Lung (tissue), 12 donors: ENCODE data around the gene SOCS7. TPM values are rescaled to one million over a fixed set of nuclear protein-coding genes. Genes with fewer than 3 reads are reported as not detected.

Source experiments
- ATAC-seq: fragments of 200-7000 bp; cut with Tn5 transposase; one replicate; pipeline ENCODE4 v1.9.1; 2020; ENCODE audit warnings: moderate number of reproducible peaks; ENCODE audit not compliant: insufficient read depth, low FRiP score
- DNase-seq, 3 donors: peaks; one replicate each; pipeline ENCODE4 v3.0.0-alpha.2; 2013 to 2017
- H3K27ac ChIP-seq, 2 donors: one replicate each; pipeline ENCODE4 v1.5.1; 2013; ENCODE audit warnings: mild to moderate bottlenecking in 2 of 2, moderate library complexity in 2 of 2, control low read depth in 1 of 2, inconsistent platforms in 1 of 2, low read depth in 1 of 2, low read length in 1 of 2
- H3K27me3 ChIP-seq, 3 donors: one replicate each; pipeline ENCODE4 v1.5.1; 2013; ENCODE audit warnings: low read length in 2 of 3; ENCODE audit not compliant: control insufficient read depth in 3 of 3, insufficient read depth in 3 of 3
- H3K36me3 ChIP-seq, 4 donors: one replicate each; pipeline ENCODE4 v1.5.1; 2013; ENCODE audit warnings: low read length in 4 of 4, mild to moderate bottlenecking in 1 of 4, moderate library complexity in 1 of 4; ENCODE audit not compliant: control insufficient read depth in 4 of 4, insufficient read depth in 4 of 4
- H3K4me1 ChIP-seq, 5 donors: one replicate each; pipeline ENCODE4 v1.5.1; 2013; ENCODE audit warnings: low read length in 5 of 5, mild to moderate bottlenecking in 2 of 5, moderate library complexity in 1 of 5; ENCODE audit not compliant: control insufficient read depth in 5 of 5, insufficient read depth in 5 of 5
- H3K4me3 ChIP-seq: one replicate; pipeline ENCODE4 v1.5.1; 2013; ENCODE audit warnings: mild to moderate bottlenecking, control low read depth, moderate library complexity
- H3K9ac ChIP-seq, 2 donors: one replicate each; pipeline ENCODE4 v1.5.1; 2013; ENCODE audit warnings: low read length in 2 of 2, control low read depth in 1 of 2; ENCODE audit not compliant: insufficient read depth in 1 of 2
- H3K9me3 ChIP-seq, 4 donors: one replicate each; pipeline ENCODE4 v1.5.1; 2013; ENCODE audit warnings: low read length in 3 of 4, mild to moderate bottlenecking in 1 of 4, moderate library complexity in 1 of 4; ENCODE audit not compliant: control insufficient read depth in 4 of 4, insufficient read depth in 3 of 4
- CTCF ChIP-seq: IDR thresholded peaks from 2 replicates; pipeline ENCODE4 v1.5.1; 2012; ENCODE audit warnings: mild to moderate bottlenecking; ENCODE audit errors: control extremely low read depth, extremely low read depth
- WGBS, 2 donors: extraction: QIAGEN DNeasy Blood & Tissue Kit; methylation state at CpG; one replicate each; pipeline ENCODE4 v1.1.7; 2013; 5-methylcytosine and 5-hydroxymethylcytosine counted together
- polyA plus RNA-seq, 2 donors: library from polyadenylated mRNA; stranded (reverse); fragments of 200-250 nt; gene quantifications; one replicate each; pipeline ENCODE4 v1.2.1, GENCODE V29; 2013
- total RNA-seq, 2 donors: library from RNA; depleted of rRNA in 1 of 2; stranded (reverse); fragments of >200 nt in 1 of 2; gene quantifications; one replicate each; pipeline ENCODE4 v1.2.1, GENCODE V29; 2014 to 2021
- donor health status: control.
- donor health status: control.
- donor health status: Bipolar disorder and iron deficiency.
- donor health status: healthy.
- donor health status: DM: yes; HTN: yes; CAD: no.

SOCS7 gene
- total and polyA plus RNA-seq, 4 donors = 6.5 to 23.6 (median 10.2) TPM

DNA sequence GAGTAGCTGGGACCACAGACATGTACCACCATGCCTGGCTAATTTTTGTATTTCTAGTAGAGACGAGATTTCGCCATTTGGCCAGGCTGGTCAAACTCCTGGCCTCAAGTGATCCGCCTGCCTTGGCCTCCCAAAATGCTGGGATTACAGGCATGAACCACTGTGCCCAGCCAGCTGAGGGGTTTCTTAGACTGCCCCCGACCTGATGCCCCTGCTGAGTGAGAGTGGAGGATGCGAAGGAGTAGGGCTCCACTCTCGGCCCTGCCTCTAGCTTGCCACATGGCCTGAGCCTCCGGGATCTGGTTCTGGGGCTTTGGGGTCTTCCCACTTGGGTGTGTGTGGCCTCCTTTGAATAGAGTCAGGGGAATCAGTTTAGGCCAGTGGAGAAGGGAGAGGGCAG, 18.9 kb upstream of the SOCS7 start:
- Histone ChIP-seq H3K9me3 (no peaks in the 10 kb centered on the region), H3K4me3 (no peak overlapping the region), H3K36me3 (no peaks in the 10 kb centered on the region), H3K27ac (no peak overlapping the region), H3K27me3 (no peaks in the 10 kb centered on the region), H3K4me1 (no peaks in the 10 kb centered on the region), H3K9ac (no peak overlapping the region)
- WGBS, 2 donors = 90 to 95% methylated on average over 7 of the region's 7 CpGs
- no peak for ATAC-seq
- no peak for DNase-seq
- TF ChIP-seq CTCF = no peak

DNA sequence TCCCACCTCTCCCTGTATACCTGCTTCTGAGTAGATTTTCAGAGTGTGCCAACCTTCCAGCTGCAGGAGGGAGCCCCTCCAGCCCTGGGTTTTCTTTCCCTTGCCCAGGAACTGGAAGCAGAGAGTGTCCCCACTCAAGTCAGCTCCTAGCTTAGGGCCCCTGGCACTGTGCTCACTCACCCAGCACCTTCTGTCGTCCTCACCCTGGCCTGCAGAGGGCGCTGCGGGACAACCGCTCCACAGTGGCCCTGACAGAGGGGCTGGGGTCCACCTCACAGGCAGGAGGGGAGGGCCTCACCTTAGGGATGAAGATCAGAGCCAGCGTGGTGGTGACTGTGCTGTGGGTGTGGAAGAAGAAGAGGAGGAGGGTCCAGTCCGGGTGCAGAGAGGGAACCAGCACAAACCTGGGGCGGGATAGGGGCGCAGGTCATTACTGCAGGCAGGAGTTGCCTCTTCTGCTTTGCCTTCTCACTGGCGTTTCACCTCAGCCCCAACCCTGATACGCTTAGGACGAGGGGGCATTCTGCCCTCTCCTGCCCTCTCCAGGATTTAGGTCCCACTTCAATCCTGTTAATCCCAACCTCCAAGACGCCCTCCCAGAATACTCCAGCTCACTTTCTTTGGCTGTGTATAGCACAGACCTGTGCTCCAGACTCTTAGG, 17.9 kb upstream of the SOCS7 start:
- DNase-seq = peak in 1 of 3 donors; percentile 30

DNA sequence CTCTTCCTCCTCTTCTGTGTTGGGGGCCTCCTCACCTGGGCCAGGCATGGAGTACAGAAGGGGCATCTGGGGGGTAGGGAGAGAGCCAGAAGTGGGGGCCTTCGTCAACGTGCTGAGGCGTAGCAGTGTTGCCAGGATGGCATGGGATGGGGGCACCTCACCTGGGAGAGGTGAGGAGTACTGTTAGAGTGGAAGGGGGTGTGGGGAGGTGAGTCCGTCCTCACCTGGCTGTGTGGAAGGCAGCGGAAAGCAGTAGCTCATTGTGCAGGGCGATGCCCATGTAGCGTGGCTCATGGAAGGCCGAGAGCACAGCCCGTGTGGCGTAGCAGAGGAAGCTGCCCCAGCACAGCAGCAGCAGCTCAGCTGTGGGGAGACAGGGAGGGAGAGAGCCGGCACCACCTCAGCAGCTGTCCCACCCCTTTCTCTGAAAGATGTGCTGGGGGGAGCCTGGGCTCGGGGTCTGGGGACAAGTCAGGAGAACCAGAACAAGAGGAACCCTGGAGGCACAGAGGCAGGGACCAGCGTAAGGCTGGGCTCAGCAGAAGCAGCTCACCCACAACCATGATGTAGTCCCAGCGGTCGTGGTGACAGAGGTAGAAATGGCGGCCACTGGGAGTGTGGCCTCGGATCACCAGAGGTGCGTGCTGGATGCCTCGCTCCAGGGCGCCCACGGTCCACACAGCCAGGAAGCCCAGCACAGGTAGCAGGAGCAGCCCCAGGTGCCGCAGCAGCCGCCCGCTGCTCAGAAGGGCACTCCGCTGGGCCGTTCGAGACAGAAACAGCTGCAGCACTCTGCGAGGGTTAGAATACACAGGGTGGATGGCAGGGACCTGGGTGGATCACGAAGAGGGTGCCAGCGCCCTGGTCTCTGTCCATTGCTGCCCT, 16.9 kb upstream of the SOCS7 start:
- 89 to 90% methylated on average over 29 to 30 of the region's 30 CpGs for WGBS, 2 donors
- ATAC-seq (no peak), DNase-seq (no peak)
- Histone ChIP-seq H3K4me1 (no peaks in the 10 kb centered on the region), H3K27ac (no peak overlapping the region), H3K36me3 (no peaks in the 10 kb centered on the region), H3K27me3 (no peaks in the 10 kb centered on the region), H3K4me3 (no peak overlapping the region), H3K9ac (no peak overlapping the region), H3K9me3 (no peaks in the 10 kb centered on the region)
- TF ChIP-seq CTCF = no peak

More for the DNA sequence above, 17.9 kb upstream of the SOCS7 start:
- Histone ChIP-seq H3K9me3 (no peaks in the 10 kb centered on the region), H3K36me3 (no peaks in the 10 kb centered on the region), H3K27me3 (no peaks in the 10 kb centered on the region), H3K9ac (no peak overlapping the region), H3K4me1 (no peaks in the 10 kb centered on the region), H3K4me3 (no peak overlapping the region), H3K27ac (no peak overlapping the region)
- no peak for ATAC-seq
- 52 to 60% methylated on average over 12 of the region's 12 CpGs for WGBS, 2 donors
- TF ChIP-seq CTCF = no peak
